ENCODE results near the gene LRFN2.

GRCh38 chr6:40398810-40399477, 188.2 kb downstream of the LRFN2 start:
- TF ChIP-seq, protein P1, sequence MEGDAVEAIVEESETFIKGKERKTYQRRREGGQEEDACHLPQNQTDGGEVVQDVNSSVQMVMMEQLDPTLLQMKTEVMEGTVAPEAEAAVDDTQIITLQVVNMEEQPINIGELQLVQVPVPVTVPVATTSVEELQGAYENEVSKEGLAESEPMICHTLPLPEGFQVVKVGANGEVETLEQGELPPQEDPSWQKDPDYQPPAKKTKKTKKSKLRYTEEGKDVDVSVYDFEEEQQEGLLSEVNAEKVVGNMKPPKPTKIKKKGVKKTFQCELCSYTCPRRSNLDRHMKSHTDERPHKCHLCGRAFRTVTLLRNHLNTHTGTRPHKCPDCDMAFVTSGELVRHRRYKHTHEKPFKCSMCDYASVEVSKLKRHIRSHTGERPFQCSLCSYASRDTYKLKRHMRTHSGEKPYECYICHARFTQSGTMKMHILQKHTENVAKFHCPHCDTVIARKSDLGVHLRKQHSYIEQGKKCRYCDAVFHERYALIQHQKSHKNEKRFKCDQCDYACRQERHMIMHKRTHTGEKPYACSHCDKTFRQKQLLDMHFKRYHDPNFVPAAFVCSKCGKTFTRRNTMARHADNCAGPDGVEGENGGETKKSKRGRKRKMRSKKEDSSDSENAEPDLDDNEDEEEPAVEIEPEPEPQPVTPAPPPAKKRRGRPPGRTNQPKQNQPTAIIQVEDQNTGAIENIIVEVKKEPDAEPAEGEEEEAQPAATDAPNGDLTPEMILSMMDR (IDR thresholded peaks at IDR 0.05; ENCODE audit: low read depth, low read length, missing input control) = no peak
- TF ChIP-seq MAX (IDR thresholded peaks at IDR 0.05) (no peak), RAD21 (IDR thresholded peaks at IDR 0.05) (no peak), TAF1 (conservative IDR thresholded peaks at IDR 0.05) (no peak)
- TF ChIP-seq, protein P2, sequence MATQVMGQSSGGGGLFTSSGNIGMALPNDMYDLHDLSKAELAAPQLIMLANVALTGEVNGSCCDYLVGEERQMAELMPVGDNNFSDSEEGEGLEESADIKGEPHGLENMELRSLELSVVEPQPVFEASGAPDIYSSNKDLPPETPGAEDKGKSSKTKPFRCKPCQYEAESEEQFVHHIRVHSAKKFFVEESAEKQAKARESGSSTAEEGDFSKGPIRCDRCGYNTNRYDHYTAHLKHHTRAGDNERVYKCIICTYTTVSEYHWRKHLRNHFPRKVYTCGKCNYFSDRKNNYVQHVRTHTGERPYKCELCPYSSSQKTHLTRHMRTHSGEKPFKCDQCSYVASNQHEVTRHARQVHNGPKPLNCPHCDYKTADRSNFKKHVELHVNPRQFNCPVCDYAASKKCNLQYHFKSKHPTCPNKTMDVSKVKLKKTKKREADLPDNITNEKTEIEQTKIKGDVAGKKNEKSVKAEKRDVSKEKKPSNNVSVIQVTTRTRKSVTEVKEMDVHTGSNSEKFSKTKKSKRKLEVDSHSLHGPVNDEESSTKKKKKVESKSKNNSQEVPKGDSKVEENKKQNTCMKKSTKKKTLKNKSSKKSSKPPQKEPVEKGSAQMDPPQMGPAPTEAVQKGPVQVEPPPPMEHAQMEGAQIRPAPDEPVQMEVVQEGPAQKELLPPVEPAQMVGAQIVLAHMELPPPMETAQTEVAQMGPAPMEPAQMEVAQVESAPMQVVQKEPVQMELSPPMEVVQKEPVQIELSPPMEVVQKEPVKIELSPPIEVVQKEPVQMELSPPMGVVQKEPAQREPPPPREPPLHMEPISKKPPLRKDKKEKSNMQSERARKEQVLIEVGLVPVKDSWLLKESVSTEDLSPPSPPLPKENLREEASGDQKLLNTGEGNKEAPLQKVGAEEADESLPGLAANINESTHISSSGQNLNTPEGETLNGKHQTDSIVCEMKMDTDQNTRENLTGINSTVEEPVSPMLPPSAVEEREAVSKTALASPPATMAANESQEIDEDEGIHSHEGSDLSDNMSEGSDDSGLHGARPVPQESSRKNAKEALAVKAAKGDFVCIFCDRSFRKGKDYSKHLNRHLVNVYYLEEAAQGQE (IDR thresholded peaks at IDR 0.05) = no peak
